Measurements from ENCODE around the gene OSBPL2.

Gene OSBPL2

DNA sequence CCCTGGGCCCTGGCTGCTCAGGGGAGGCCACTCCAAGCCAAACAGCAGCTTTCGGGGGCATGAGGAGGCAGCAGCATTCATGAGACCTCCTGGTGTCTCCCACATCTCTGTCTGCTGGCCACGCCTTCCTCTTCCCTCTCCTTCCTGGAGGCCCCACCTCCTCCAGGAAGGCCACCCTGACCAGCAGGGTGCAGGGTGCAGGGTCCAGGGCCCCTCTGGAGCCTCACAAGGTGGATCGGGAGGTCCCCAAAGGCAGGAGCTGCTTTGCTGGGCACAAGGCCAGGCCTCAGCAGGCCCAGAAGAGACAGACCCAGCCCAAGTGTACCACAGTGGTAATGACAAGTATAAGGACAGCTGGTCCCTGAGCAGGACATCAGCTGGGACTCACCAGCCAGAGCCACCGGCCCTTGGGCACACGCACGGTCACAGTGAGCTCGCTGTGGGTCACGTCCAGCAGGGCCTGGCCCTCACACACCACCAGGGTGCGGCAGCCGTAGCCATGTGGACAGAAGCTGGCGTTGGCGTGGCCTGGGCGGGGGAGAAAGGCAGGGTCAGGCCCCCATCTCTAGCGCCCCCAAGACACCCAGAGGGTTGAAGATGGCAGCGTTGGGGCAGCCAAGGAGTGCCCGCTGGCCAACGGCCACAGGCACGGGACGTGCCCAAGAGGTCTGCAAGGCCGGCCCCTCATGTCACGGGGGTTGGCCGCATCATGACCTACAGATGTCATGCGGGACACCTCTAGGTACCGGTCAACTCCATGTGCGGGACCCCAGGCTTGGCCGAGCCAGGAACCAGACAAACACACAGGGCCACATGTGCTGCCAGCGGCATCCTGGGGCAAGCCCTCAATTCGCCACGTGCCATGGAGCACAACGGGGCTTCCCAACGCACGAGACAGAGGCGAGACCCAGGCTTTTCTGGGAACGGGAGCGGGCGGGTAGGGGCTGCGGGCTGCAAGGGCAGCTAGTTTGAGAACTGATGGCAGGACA lies 91.4 kb downstream of the OSBPL2 start:
- no peak for DNase-seq

- no peak for DNase-seq
These were observed 92.4 kb downstream of the OSBPL2 start for GRCh38 chr20:62330576-62331317.

DNA sequence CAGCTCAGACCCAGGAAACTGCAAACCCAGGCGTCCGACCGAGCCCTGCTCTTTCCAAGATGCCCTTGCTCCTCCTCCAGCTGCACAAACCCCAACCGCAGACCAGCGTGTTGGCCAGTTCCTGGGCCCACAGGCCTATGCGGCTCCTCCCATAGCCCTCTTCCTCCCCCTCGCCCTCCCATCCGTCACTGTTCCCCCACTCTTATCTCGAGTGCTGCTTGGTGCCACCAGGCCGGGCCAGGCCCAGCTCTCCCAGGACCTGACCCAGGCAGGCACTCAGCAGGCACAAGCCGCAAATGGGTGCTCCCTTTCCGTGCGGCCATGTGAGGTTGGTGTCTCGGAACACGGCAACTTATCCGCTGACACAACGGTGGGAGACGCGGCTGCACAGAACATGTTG lies 93.0 kb downstream of the OSBPL2 start:
- DNase-seq, result no peak

DNA sequence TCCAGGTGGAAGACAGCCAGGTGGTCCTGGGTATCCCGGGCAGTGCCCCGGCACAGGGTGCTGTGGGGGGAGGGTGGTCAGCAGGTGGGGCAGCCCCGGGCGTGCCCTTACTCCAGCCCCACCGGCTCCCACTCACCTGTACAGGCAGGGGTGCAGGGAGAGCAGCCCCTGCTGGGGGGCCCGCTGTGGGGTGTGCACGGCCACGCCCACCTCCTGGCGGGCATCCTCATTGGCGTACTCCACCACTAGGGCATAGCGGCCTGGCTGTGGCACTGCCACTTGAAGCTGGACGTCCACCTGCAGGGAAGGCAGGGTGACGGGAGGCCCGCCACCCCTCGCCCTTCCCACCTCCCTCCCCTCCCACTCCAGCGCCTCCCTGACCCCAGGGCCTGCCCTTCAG lies 94.1 kb downstream of the OSBPL2 start:
- DNase-seq, result no peak

GRCh38 chr20:62332989-62333819 lies 94.9 kb downstream of the OSBPL2 start:
- no peak for DNase-seq

- DNase-seq, result no peak
These were observed 95.7 kb downstream of the OSBPL2 start for GRCh38 chr20:62333820-62334595.

GRCh38 chr20:62334881-62335280 lies 96.6 kb downstream of the OSBPL2 start:
- DNase-seq, result no peak

- DNase-seq, result no peak
These were observed 97.2 kb downstream of the OSBPL2 start for GRCh38 chr20:62335532-62335931.

DNA sequence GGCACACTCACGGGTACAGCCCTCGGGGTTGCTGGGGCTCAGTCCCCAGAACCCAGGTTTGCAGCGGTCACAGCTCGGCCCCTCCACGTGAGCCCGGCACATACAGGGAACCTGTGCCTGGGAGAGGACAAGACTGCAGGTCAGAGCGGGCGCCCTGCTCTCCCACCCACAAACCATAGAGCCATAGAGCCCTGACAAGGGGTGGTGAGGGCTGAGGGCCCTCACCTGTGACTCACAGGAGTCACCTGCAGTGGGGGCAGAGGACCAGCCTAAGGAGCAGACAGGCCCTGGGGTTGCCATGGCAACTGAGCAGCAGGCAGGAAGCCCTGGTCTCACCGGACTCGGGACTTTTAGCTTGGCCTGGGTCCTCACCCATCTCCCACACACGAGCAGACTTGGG lies 98.0 kb downstream of the OSBPL2 start:
- DNase-seq, result no peak

DNA sequence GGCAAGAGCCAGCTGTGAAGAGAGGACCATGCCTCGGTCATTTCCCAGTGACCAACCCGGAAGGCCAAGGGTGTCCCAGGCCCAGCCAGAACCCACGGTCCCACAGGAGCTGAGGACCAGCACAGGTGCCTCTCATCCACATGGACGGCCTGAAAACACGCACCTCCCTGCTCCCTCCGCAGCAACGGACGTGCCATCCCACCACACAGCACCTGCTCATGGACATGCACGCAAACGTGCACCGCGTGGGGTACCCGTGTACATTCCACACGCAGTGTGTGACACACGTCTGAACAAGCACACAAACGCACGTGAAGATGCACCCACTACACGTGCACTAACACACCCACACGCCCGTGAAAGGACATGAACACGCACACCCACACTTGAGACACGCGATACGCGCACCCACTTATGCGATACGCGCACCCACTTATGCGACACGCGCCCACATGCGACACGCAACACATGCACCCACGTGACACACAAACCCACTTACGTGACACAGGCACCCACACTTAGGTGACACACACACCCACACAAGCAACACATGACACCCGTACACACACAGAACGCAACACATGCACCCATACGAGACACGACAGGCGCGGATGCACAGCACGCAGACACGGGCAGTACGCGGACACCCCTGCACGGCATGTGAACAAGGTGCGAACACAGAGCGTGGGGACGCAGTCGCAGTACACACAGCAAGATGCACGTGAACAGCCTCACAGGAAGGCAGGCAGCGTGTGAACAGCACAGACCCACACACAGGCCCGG lies 98.6 kb downstream of the OSBPL2 start:
- DNase-seq, result no peak

GRCh38 chr20:62337558-62338293 lies 99.4 kb downstream of the OSBPL2 start:
- no peak for DNase-seq

GRCh38 chr20:62338294-62338620 lies 99.9 kb downstream of the OSBPL2 start:
- no peak for DNase-seq

DNA sequence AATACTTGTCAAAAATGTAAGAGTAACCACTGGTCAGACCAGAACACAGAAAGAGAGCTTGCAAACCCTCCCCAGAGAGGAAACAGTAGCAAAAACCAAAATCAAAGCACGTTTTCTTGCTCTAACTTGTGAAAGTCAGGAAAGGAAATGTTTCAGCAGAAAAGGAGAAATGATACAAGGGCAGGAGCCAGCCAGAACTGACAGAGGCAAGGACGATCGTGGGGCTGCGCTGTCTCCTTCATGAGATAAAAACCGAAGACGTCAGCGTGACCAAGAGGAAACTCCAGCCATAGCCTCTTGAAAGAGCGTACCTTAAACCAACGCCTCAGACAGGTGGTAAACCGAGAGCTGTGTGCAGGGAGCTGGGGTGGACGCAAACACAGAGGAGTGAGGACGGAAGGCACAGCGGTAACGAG lies 101.3 kb downstream of the OSBPL2 start:
- no peak for DNase-seq

GRCh38 chr20:62342910-62343309 lies 104.6 kb downstream of the OSBPL2 start:
- DNase-seq, result no peak

DNA sequence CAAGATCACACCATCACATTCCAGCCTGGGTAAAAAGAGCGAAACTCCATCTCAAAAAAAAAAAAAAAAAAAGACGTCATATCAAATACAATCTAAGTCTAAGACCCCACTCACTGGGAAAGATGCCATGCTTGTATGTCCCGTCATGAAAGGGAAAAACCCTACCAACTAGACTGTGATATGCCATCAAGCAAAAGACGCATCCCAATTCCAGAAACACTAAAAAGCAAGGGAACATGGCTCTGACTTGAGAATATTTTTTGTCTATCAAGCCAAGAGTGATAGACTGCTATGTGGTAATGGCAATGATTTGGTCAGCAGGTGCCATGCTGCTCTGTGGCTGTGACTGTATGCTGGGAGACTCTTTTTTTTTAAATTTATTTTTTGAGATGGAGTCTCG lies 105.8 kb downstream of the OSBPL2 start:
- no peak for DNase-seq

DNA sequence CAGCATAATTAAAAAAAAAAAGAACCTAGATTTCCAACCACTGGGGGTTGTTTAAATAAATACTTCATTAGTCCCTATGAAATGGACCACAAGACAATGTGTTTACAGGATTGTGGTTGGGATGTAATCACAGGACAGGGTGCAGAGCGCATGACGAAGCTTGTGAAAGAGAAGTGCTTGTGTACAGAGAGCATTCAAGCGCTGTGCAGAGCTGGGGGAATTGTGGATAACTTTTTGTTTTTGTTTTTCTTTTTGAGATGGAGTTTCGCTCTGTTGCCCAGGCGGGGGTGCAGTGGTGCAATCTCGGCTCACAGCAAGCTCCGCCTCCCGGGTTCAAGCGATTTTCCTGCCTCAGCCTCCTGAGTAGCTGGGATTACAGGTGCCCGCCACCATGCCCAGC lies 106.5 kb downstream of the OSBPL2 start:
- DNase-seq, result no peak

Data from activated CD4-positive, alpha-beta T cell treated with anti-CD3 and anti-CD28 coated beads, Interleukin-2, amount 50 U/mL, for 48 hours (primary cell).